Activated naive CD4-positive, alpha-beta T cell treated with anti-CD3 and anti-CD28 coated beads, Interleukin-2, amount 50 U/mL, for 16 hours (primary cell): ENCODE results near the gene SLC6A9.

ENCODE experiments used
- DNase-seq: peaks from one replicate; pipeline ENCODE4 v3.0.0-alpha.2; 2020

SLC6A9 gene

GRCh38 chr1:43965316-43965715 is 65.9 kb downstream of the SLC6A9 start:
- no peak for DNase-seq

- no peak for DNase-seq
These were observed 67.4 kb downstream of the SLC6A9 start for GRCh38 chr1:43963890-43964289.

GRCh38 chr1:43963006-43963405 is 68.3 kb downstream of the SLC6A9 start:
- no peak for DNase-seq

GRCh38 chr1:43962324-43962723 is 68.9 kb downstream of the SLC6A9 start:
- no peak for DNase-seq

- DNase-seq, result no peak
These were observed 69.6 kb downstream of the SLC6A9 start for GRCh38 chr1:43961692-43962091.

GRCh38 chr1:43960798-43961197 is 70.5 kb downstream of the SLC6A9 start:
- DNase-seq, result no peak

- DNase-seq, result no peak
These were observed 72.7 kb downstream of the SLC6A9 start for GRCh38 chr1:43958351-43959255.

GRCh38 chr1:43957407-43958040 is 73.7 kb downstream of the SLC6A9 start:
- DNase-seq, result no peak

- DNase-seq, result no peak
These were observed 75.0 kb downstream of the SLC6A9 start for GRCh38 chr1:43956234-43956633.

- no peak for DNase-seq
These were observed 77.2 kb downstream of the SLC6A9 start for GRCh38 chr1:43954036-43954435.

GRCh38 chr1:43953361-43953760 is 77.9 kb downstream of the SLC6A9 start:
- DNase-seq, result no peak

- DNase-seq, result no peak
These were observed 78.4 kb downstream of the SLC6A9 start for GRCh38 chr1:43952731-43953346.

- DNase-seq, result no peak
These were observed 80.0 kb downstream of the SLC6A9 start for GRCh38 chr1:43951021-43951985.

GRCh38 chr1:43949678-43950077 is 81.6 kb downstream of the SLC6A9 start:
- DNase-seq, result no peak

- no peak for DNase-seq
These were observed 83.3 kb downstream of the SLC6A9 start for GRCh38 chr1:43947874-43948437.

- peak; percentile 22 for DNase-seq
These were observed 84.0 kb downstream of the SLC6A9 start for GRCh38 chr1:43947061-43947873.
